H9 (cell line): ENCODE measurements around the gene CLCN6. TPM values are rescaled to one million over a fixed set of nuclear protein-coding genes. Genes with fewer than 3 reads are reported as not detected.

Experiments used
- DNase-seq: peaks from one replicate; pipeline ENCODE4 v3.0.0-alpha.2; 2017
- H2AFZ ChIP-seq: one replicate; pipeline ENCODE4 v1.6.1; 2013; ENCODE audit warnings: mild to moderate bottlenecking, low read length, control low read depth, moderate library complexity
- H2AK5ac ChIP-seq: 2 replicates; pipeline ENCODE4 v1.6.1; 2013; ENCODE audit warnings: low read length, control low read depth, mixed read lengths; ENCODE audit not compliant: insufficient read length
- H2BK120ac ChIP-seq: one replicate; pipeline ENCODE4 v1.6.1; 2013; ENCODE audit warnings: low read depth, mild to moderate bottlenecking, low read length, control low read depth, inconsistent platforms; ENCODE audit not compliant: poor library complexity, severe bottlenecking
- H2BK12ac ChIP-seq: 2 replicates; pipeline ENCODE4 v1.6.1; 2013; ENCODE audit warnings: low read length, control low read depth, mixed read lengths, low read depth; ENCODE audit not compliant: insufficient read length
- H2BK15ac ChIP-seq: 2 replicates; pipeline ENCODE4 v1.6.1; 2013; ENCODE audit warnings: low read depth, low read length, control low read depth
- H2BK20ac ChIP-seq: one replicate; pipeline ENCODE4 v1.6.1; 2013; ENCODE audit warnings: low read depth, mild to moderate bottlenecking, low read length, control low read depth, inconsistent platforms; ENCODE audit not compliant: poor library complexity, severe bottlenecking
- H2BK5ac ChIP-seq: 2 replicates; pipeline ENCODE4 v1.6.1; 2013; ENCODE audit warnings: low read length, control low read depth, mixed read lengths; ENCODE audit not compliant: insufficient read length
- H3K14ac ChIP-seq: 2 replicates; pipeline ENCODE4 v1.6.1; 2013; ENCODE audit warnings: low read length, control low read depth; ENCODE audit not compliant: insufficient read depth
- H3K18ac ChIP-seq: 2 replicates; pipeline ENCODE4 v1.6.1; 2013; ENCODE audit warnings: low read depth, mild to moderate bottlenecking, mixed read lengths, low read length, control low read depth; ENCODE audit not compliant: insufficient read length
- H3K23ac ChIP-seq: 2 replicates; pipeline ENCODE4 v1.6.1; 2013; ENCODE audit warnings: low read length, control low read depth, mixed read lengths, low read depth; ENCODE audit not compliant: insufficient read length
- H3K23me2 ChIP-seq: 2 replicates; pipeline ENCODE4 v1.6.1; 2013; ENCODE audit warnings: low read depth, mild to moderate bottlenecking, mixed read lengths, low read length, control low read depth; ENCODE audit not compliant: insufficient read length, poor library complexity, severe bottlenecking
- H3K27ac ChIP-seq: 2 replicates; pipeline ENCODE4 v1.5.1; 2013; ENCODE audit warnings: low read length, control low read depth, mixed read lengths, low read depth; ENCODE audit not compliant: insufficient read length
- H3K27me3 ChIP-seq: 2 replicates; pipeline ENCODE4 v1.6.1; 2013; ENCODE audit warnings: low read length, control low read depth, inconsistent platforms; ENCODE audit not compliant: insufficient read depth
- H3K4ac ChIP-seq: 2 replicates; pipeline ENCODE4 v1.6.1; 2013; ENCODE audit warnings: low read depth, mild to moderate bottlenecking, control low read depth, inconsistent platforms, low read length, moderate library complexity
- H3K4me1 ChIP-seq: 2 replicates; pipeline ENCODE4 v1.6.1; 2013; ENCODE audit warnings: low read length, control low read depth, inconsistent platforms; ENCODE audit not compliant: insufficient read depth
- H3K4me2 ChIP-seq: 2 replicates; pipeline ENCODE4 v1.6.1; 2013; ENCODE audit warnings: low read length, control low read depth, mixed read lengths; ENCODE audit not compliant: insufficient read length, insufficient read depth
- H3K56ac ChIP-seq: 2 replicates; pipeline ENCODE4 v1.6.1; 2013; ENCODE audit warnings: low read depth, mild to moderate bottlenecking, mixed read lengths, low read length, control low read depth; ENCODE audit not compliant: insufficient read length
- H3K79me1 ChIP-seq: 2 replicates; pipeline ENCODE4 v1.6.1; 2013; ENCODE audit warnings: low read depth, mild to moderate bottlenecking, moderate library complexity, low read length, control low read depth, inconsistent platforms; ENCODE audit not compliant: insufficient read depth, poor library complexity, severe bottlenecking
- H3K79me2 ChIP-seq: 2 replicates; pipeline ENCODE4 v1.6.1; 2013; ENCODE audit warnings: low read length, control low read depth, inconsistent platforms; ENCODE audit not compliant: insufficient read depth
- H3K9ac ChIP-seq: 2 replicates; pipeline ENCODE4 v1.6.1; 2013; ENCODE audit warnings: low read length, control low read depth, mixed read lengths; ENCODE audit not compliant: insufficient read length; ENCODE audit errors: extremely low read depth
- H3K9me3 ChIP-seq: one replicate; pipeline ENCODE4 v1.6.1; 2013; ENCODE audit warnings: low read depth, low read length, inconsistent platforms; ENCODE audit not compliant: control insufficient read depth
- H3T11ph ChIP-seq: one replicate; pipeline ENCODE4 v1.6.1; 2013; ENCODE audit warnings: mild to moderate bottlenecking, low read length, control low read depth, inconsistent platforms
- H4K20me1 ChIP-seq: one replicate; pipeline ENCODE4 v1.6.1; 2013; ENCODE audit not compliant: control insufficient read depth, insufficient read length, insufficient read depth
- H4K5ac ChIP-seq: 2 replicates; pipeline ENCODE4 v1.6.1; 2013; ENCODE audit warnings: low read depth, mild to moderate bottlenecking, mixed read lengths, low read length, control low read depth; ENCODE audit not compliant: insufficient read length
- H4K8ac ChIP-seq: replicated peaks from 2 replicates; pipeline ENCODE4 v1.6.1; 2013; ENCODE audit warnings: low read length, control low read depth, mixed read lengths, low read depth; ENCODE audit not compliant: insufficient read length
- H4K91ac ChIP-seq: 2 replicates; pipeline ENCODE4 v1.6.1; 2013; ENCODE audit warnings: low read depth, mild to moderate bottlenecking, moderate library complexity, mixed read lengths, low read length, control low read depth; ENCODE audit not compliant: insufficient read length
- H3K27ac Mint-ChIP-seq, 3 experiments: 2 replicates in 2 of 3; 3 replicates in 1 of 3; pipeline ENCODE4 v1.8.0; 2020 to 2021; ENCODE audit warnings: mixed read lengths in 3 of 3, mild to moderate bottlenecking in 1 of 3, moderate library complexity in 1 of 3
- H3K27me3 Mint-ChIP-seq: 2 replicates; pipeline ENCODE4 v1.8.0; 2021; ENCODE audit warnings: low read depth, mild to moderate bottlenecking, moderate library complexity, mixed read lengths
- H3K36me3 Mint-ChIP-seq, 3 experiments: 2 replicates in 2 of 3; 3 replicates in 1 of 3; pipeline ENCODE4 v1.8.0; 2020 to 2021; ENCODE audit warnings: low read depth in 3 of 3, mixed read lengths in 3 of 3; ENCODE audit not compliant: insufficient read depth in 1 of 3
- H3K4me1 Mint-ChIP-seq, 2 experiments: 2 replicates each; pipeline ENCODE4 v1.8.0; 2020; ENCODE audit warnings: mixed read lengths in 2 of 2
- H3K4me3 Mint-ChIP-seq, 2 experiments: 2 replicates in 1 of 2; 3 replicates in 1 of 2; pipeline ENCODE4 v1.8.0; 2020 to 2021; ENCODE audit warnings: mild to moderate bottlenecking in 2 of 2, mixed read lengths in 2 of 2, moderate library complexity in 1 of 2
- H3K9me3 Mint-ChIP-seq, 2 experiments: 2 replicates in 1 of 2; 3 replicates in 1 of 2; pipeline ENCODE4 v1.8.0; 2020; ENCODE audit warnings: mild to moderate bottlenecking in 2 of 2, mixed read lengths in 2 of 2, moderate library complexity in 1 of 2
- WGBS: extraction: QIAGEN DNeasy Blood & Tissue Kit; methylation state at CpG from one replicate; pipeline ENCODE4 v1.1.7; 2013; ENCODE audit warnings: missing lambda C conversion rate, low lambda C conversion rate, mixed read lengths; ENCODE audit not compliant: insufficient read length; ENCODE audit errors: extremely low coverage; 5-methylcytosine and 5-hydroxymethylcytosine counted together
- total RNA-seq: library from RNA; stranded (reverse); gene quantifications from 2 replicates; pipeline ENCODE4 v1.2.1, GENCODE V29; 2021
- TF ChIP-seq, protein P1 (sequence below): fragments of 200-600 bp; sonication (generic); conservative IDR thresholded peaks from 3 replicates; pipeline ENCODE4 v1.8.0; 2021; ENCODE audit warnings: antibody characterized with exemption, mild to moderate bottlenecking

CLCN6 gene
- total RNA-seq, 1 experiment from 2014 or later: 20.5 TPM

DNA sequence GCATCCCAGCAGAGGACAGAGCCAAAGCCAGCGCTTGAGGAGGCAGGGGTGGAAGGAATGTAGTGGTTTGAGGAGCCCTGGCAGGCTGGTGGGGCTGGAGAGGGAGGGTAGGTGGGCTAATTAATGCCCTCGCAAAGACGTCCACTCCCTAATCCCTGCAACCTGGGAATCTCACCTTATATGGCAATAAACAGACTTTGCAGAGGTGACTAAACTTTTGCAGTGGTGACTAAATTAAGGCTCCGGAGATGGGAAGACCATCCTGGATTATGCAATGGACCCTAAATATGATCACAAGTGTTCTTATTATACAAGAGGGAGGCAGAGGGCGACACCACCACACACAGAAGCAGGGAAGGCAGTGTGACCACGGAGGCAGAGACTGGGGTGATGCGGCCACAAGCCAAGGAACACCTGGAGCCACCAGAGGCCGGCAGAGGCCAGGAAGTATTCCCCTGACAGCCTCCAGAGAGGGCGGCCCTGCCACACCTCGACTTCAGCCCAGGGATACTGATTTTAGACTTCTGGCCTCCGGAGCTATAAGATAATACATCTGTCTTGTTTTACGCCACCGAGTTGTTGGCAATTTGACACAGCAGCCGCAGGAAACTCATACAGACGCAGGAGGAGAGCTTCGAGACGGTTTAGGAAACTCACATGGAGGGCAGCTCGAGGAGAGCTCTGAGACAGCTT is 75.9 kb downstream of the CLCN6 start:
- DNase-seq: no peak
- no peak overlapping the region for H2BK5ac ChIP-seq
- peak overlapping the region in 1 of 3 experiments; percentile 20; a peak in 1 of 7 replicates for H3K27ac Mint-ChIP-seq
- no peak overlapping the region for H3K4me3 Mint-ChIP-seq
- no peak overlapping the region for H4K91ac ChIP-seq
- no peak overlapping the region for H3K23ac ChIP-seq
- no peaks in the 10 kb centered on the region; the same call in 1 of the 2 replicates for H3K27me3 Mint-ChIP-seq
- no peak overlapping the region for H2BK15ac ChIP-seq
- H4K8ac ChIP-seq: no peak overlapping the region
- no CpG with 5 or more reads among the region's 18 CpGs for WGBS
- 0 out of 7 replicates have a peak, but pooled peaks cover 0 to 7% (median 0%) of the 10 kb centered on the region in 3 experiments for H3K36me3 Mint-ChIP-seq
- no peak overlapping the region for H2AK5ac ChIP-seq
- no peaks in the 10 kb centered on the region for H3K79me2 ChIP-seq
- H3K9me3 Mint-ChIP-seq: peaks cover 0 to 5% of the 10 kb centered on the region in 2 experiments; a peak in 4 of 5 replicates
- no peak overlapping the region for H3T11ph ChIP-seq
- H2BK12ac ChIP-seq: no peak overlapping the region
- no peak overlapping the region for H2BK20ac ChIP-seq
- H3K79me1 ChIP-seq: no peaks in the 10 kb centered on the region
- no peaks in the 10 kb centered on the region for H3K27me3 ChIP-seq
- H3K4me1 ChIP-seq: peaks cover 2% of the 10 kb centered on the region; the same call in 1 of the 2 replicates
- peaks cover 10 to 14% of the 10 kb centered on the region in 2 experiments for H3K4me1 Mint-ChIP-seq
- H3K23me2 ChIP-seq: no peaks in the 10 kb centered on the region
- H3K18ac ChIP-seq: no peak overlapping the region
- TF ChIP-seq, protein P1, sequence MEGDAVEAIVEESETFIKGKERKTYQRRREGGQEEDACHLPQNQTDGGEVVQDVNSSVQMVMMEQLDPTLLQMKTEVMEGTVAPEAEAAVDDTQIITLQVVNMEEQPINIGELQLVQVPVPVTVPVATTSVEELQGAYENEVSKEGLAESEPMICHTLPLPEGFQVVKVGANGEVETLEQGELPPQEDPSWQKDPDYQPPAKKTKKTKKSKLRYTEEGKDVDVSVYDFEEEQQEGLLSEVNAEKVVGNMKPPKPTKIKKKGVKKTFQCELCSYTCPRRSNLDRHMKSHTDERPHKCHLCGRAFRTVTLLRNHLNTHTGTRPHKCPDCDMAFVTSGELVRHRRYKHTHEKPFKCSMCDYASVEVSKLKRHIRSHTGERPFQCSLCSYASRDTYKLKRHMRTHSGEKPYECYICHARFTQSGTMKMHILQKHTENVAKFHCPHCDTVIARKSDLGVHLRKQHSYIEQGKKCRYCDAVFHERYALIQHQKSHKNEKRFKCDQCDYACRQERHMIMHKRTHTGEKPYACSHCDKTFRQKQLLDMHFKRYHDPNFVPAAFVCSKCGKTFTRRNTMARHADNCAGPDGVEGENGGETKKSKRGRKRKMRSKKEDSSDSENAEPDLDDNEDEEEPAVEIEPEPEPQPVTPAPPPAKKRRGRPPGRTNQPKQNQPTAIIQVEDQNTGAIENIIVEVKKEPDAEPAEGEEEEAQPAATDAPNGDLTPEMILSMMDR: no peak
- H4K5ac ChIP-seq: no peak overlapping the region
- H3K14ac ChIP-seq: no peak overlapping the region
- no peak overlapping the region for H3K56ac ChIP-seq
- no peak overlapping the region for H3K4me2 ChIP-seq
- H2BK120ac ChIP-seq: no peak overlapping the region
- no peak overlapping the region for H3K9ac ChIP-seq
- H2AFZ ChIP-seq: no peak overlapping the region
- no peak overlapping the region for H3K4ac ChIP-seq
- H3K9me3 ChIP-seq: no peaks in the 10 kb centered on the region
- no peaks in the 10 kb centered on the region for H4K20me1 ChIP-seq
- no peak overlapping the region for H3K27ac ChIP-seq
